Measurements from ENCODE around the gene SIX5.

GRCh38 chr19:45766869-45767346 is 2.1 kb downstream of the SIX5 start:
- no peak for TF ChIP-seq EZH2 (IDR thresholded peaks at IDR 0.05; ENCODE audit: borderline replicate concordance, low read depth, low read length, severe bottlenecking)
- TF ChIP-seq, protein P1, sequence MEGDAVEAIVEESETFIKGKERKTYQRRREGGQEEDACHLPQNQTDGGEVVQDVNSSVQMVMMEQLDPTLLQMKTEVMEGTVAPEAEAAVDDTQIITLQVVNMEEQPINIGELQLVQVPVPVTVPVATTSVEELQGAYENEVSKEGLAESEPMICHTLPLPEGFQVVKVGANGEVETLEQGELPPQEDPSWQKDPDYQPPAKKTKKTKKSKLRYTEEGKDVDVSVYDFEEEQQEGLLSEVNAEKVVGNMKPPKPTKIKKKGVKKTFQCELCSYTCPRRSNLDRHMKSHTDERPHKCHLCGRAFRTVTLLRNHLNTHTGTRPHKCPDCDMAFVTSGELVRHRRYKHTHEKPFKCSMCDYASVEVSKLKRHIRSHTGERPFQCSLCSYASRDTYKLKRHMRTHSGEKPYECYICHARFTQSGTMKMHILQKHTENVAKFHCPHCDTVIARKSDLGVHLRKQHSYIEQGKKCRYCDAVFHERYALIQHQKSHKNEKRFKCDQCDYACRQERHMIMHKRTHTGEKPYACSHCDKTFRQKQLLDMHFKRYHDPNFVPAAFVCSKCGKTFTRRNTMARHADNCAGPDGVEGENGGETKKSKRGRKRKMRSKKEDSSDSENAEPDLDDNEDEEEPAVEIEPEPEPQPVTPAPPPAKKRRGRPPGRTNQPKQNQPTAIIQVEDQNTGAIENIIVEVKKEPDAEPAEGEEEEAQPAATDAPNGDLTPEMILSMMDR (IDR thresholded peaks at IDR 0.05; ENCODE audit: borderline replicate concordance, extremely low read depth, low read length, poor library complexity, severe bottlenecking): no peak
